Immature natural killer cell (primary cell): ENCODE data around the gene LYSMD3. TPM values are rescaled to one million over a fixed set of nuclear protein-coding genes. Genes with fewer than 3 reads are reported as not detected.

Source experiments
- polyA plus RNA-seq, 3 donors: library from polyadenylated mRNA; unstranded; fragments of 300-500 nt; fragmentation: Illumina TruSeq; gene quantifications; one replicate each; pipeline ENCODE4 v1.2.3, GENCODE V29; 2021

LYSMD3 gene
- polyA plus RNA-seq, 3 donors from 2014 or later = 6.5 to 11.7 (median 9.4) TPM

Other genes with a start within 250 kb of the LYSMD3 start
- 10 to 100 TPM in 2 of 3 donors, 1 to 10 TPM in 1; 2.2 to 15.1 (median 10.7) TPM for gene CETN3, start 119.8 kb downstream of the LYSMD3 start, polyA plus RNA-seq
- 1 to 10 TPM; 2.2 to 3.1 (median 2.9) TPM for gene MBLAC2, start 54.8 kb downstream of the LYSMD3 start, polyA plus RNA-seq
- gene POLR3G, start 54.7 kb downstream of the LYSMD3 start, polyA plus RNA-seq = 1 to 10 TPM; 1.5 to 3.5 (median 1.6) TPM
- gene ADGRV1, start 29.2 kb upstream of the LYSMD3 start, polyA plus RNA-seq = under 1 TPM in 1 of 3 donors, not detected in 2; 0.43 TPM